Putamen (tissue), 1 donor: ENCODE results near the gene WDR35.
"Not testable (repeated sequence)": the region's sequence is repeated elsewhere in the genome, so short reads cannot be mapped to it uniquely, and the experiment has no call there.

ENCODE experiments used
- DNase-seq: peaks from one replicate; pipeline ENCODE4 v3.0.0-alpha.2; 2016; ENCODE audit warnings: low spot score

The WDR35 gene

GRCh38 chr2:19937004-19937403, 52.9 kb downstream of the WDR35 start:
- DNase-seq, result no peak

DNA sequence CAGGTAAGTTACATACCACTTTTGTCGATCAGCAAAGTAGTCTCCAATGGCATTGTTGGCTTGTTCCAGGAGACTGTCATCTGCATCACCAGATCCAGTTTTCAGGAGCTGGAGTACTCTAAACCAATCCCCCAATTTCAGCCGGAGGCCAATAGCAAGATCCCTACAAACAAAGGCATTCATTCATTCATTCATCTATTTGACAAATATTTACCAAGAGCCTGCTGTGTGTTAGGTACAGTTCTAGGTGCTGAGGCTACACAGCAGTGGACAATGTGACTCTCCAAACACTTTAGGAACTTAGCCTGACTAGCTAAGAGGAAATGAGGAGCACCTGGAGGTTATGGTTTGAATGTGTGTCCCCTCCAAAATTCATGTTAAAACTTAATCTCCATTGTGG, 53.7 kb downstream of the WDR35 start:
- DNase-seq, result no peak

DNA sequence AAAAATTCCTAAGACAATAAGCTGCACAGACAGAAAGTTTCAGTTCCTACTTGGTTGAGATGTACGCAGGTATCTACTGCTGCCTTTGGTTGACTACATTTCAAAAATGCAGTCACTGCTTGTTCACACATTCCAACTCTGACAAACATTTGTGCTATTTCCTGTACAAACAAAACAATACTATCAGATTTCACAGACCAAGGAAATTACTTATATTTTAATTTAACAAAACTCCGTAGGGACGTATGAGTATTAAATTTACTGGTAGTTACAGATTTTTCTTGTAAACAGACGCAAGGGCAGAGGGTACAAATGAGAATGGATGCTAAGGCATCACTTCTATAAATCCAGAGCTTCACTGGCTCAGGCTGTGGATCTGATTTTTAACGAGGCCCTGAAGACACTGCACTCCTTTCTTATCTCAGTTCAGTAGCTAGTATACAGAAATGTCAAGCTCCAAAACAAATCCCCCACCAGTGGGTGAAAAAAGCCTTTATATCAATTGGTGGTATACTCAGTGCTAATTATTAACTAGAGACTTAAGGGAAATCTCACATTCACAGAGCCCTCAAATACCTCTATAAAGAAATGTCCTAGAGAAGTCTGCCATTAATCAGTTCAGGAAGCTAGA, 56.4 kb downstream of the WDR35 start:
- DNase-seq, result no peak

- no peak for DNase-seq
Observed at GRCh38 chr2:19932928-19933327, 57.0 kb downstream of the WDR35 start.

DNA sequence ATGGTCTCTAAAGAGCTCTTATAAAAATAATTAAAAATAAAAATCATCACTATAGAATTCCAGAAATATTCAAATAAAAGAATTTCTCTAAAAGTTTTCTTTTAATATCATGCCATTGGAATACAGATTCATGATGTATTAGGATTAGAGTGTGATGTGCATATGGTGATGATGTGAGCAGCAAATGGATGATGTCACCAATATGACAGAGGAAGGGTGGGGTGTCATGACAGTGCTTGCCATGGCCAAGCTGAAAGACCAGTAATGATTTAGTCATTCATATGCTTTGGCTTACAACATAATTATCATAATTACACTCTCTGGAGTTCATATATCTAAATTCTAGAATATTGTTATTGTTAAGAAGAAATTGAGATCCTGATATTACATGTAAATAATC, 60.7 kb downstream of the WDR35 start:
- no peak for DNase-seq

DNA sequence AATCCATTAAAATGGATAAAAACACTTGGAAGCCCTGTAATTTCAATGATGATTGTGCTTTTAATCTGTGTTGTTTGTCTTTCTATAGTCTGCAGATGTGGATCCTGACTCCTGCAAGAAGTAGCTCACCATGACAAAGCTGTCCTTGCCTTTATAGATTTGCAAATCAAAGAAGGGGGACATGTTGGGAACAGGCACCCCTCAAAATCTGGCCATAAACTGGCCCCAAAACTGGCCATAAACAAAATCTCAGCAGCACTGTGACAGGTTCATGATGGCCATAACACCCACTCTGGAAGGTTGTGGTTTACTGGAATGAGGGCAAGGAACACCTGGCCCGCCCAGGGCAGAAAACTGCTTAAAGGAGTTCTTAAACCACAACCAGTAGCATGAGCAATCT, 62.1 kb downstream of the WDR35 start:
- DNase-seq, result not testable (repeated sequence)

DNA sequence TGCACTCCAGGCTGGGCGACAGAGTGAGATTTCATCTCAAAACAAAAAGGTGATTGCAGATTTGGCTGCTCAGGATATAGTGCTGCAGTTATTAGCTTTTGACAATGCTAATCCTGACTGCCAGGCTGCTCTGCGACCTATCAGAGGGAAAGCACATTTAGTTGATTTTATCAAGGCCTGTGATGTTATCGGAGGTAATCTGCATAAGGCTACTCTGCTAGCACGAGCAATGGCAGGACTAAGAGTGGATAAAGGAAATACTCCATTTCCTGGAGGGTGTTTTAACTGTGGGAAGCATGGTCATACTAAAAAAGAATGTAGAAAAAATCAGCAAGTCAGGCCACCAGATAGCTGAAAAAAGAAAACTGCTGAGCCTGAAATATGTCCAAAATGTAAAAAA, 65.4 kb downstream of the WDR35 start:
- DNase-seq, result not testable (repeated sequence)

- DNase-seq, result not testable (repeated sequence)
Observed at GRCh38 chr2:19922188-19922587, 67.7 kb downstream of the WDR35 start.

- no peak for DNase-seq
Observed at GRCh38 chr2:19916385-19916950, 73.4 kb downstream of the WDR35 start.

- DNase-seq, result no peak
Observed at GRCh38 chr2:19914266-19914975, 75.5 kb downstream of the WDR35 start.

- DNase-seq, result no peak
Observed at GRCh38 chr2:19911808-19912509, 77.9 kb downstream of the WDR35 start.

DNA sequence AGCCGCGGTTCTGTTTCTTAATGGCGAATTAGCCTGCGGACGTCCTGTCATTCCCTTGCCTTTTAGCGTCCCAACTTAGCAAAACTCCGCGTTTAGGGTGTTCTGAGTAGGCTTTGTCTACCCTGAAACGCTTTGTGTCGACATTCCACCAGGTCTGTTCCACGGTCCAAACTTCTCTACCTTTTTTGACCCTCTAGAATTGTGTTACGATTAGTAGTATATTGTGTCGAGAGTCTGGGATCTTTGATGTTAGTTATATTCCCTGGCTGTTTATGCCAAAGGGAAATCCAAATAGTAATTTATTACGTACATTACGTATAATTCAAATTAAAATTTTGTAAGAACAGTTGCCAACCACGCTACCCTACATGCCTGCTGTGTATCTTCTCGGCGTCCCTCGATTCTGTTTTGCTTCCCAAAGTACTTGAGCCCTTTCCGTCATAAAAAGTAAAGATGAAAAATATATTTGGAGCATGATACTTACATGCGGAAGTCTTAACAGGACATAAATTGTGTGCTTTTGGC, 87.6 kb downstream of the WDR35 start:
- DNase-seq, result no peak

GRCh38 chr2:19901442-19902215, 88.3 kb downstream of the WDR35 start, which contains the start of gene TTC32:
Gene TTC32, minus strand, starts transcription at chr2:19901983. Its CDS starts 129 bp downstream, at chr2:19901854.
- DNase-seq, result peak; percentile 92

DNA sequence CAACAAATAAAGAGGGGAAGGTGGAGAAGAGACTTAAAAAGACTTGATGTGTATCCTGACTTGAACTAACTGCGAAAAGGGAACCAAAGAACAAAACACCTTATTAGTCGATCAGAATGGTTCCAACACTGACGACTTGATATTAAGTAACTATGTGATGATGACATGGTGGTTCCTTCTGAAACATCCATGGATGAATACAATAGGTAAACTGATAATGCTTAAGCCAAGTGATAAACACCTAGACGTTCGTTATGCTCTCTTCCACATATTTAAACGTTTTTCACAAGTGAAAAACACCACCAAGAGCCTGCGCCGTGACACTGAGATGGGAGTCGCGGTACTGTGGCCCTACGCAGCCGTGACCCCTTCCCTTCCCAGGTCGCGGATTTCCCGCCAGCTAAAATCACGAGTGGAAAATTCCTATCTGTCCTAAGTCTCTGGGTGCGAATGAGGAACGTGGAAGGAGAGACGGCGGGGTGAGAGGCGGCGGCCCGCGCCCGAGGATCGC, 88.9 kb downstream of the WDR35 start:
- peak; percentile 41 for DNase-seq

GRCh38 chr2:19899985-19900930, 89.6 kb downstream of the WDR35 start:
- DNase-seq, result no peak

DNA sequence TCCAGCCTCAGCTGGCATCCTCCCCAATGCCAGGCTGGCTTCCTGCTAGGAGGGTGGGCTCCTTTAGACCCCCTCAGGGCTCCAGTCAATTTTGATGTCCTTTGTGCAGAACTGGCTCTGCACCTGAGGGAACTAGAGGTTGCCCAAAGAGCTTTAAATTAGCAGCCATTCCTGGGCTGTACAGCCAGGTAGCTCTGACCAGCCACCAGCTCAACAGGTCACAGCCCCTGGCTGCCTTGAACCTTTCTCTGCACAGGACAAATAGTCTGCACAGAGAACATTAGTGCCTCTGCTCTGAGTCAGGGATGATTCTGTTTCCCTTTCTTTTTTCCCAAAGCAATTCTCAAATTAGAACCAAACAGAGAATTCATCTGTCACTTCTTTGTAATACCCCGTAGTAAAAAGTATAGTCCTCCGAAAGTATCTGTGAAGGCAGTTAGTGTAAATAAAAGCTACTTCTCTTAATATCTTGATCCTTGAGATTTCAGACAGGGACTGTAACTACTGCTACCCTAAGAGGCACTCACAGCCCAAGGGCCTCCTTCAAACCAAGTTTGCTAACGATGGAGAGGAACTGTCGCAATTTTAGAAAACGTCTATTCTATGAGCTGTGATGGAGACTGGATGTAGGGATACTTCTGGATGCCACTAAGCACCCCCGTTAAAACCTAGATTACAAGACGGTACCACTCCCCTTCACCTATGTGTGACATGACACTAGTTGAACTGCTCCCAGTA, 91.1 kb downstream of the WDR35 start:
- no peak for DNase-seq

- no peak for DNase-seq
Observed at GRCh38 chr2:19897623-19898245, 92.2 kb downstream of the WDR35 start.

DNA sequence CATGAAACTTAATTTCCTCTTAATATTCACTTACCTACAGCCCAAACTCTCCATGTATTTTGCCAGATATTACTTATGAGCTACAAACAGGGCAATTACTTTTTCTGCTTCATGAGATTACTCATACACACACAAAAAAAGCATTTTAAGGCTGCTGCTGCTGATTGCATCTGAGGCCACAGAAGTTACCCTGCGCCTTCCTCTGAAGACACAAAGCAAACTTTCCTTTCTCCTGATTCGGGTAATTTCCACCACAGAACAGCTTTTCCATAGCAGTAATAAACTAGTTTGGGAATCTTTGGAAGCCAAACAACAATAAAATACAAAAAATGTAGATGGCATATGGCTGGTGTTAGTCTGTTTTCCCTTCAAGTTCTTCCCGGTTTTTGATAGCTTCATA, 94.4 kb downstream of the WDR35 start:
- DNase-seq, result no peak

DNA sequence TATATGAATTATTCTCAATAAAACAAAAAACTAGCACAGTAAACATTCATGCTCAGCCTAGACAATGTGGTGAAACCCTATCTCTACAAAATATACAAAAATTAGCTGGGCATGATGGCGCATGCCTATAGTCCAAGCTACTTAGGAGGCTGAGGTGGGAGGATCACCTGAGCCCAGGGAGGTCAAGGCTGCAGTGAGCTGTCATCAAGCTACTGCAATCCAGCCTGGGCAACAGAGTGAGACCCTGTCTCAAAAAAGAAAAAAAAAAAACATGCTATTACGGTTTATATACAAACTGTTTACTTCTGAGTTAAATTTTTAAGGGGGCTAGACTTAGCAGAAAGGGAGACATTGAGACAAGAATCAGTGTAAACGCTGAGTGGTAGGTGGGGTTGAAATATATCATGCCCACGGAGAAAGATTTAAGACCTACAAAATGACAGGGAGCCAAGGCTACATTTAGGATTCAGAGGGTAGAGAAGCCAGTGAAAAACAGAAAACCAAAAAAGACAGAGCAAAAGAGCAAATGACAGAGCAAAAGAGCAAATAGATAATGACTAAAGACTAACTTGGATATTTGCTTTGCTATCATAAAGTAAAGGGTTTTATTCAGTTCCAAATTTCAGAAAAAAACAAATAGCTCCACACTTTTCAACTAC, 95.6 kb downstream of the WDR35 start:
- DNase-seq, result no peak
